H1 (cell line): ENCODE measurements around the gene SMIM31.

Experiments used
- EP300 ChIP-seq, 2 experiments: IDR thresholded peaks; 1 replicate in 1 of 2; 2 replicates in 1 of 2; pipeline ENCODE4 v1.6.1; 2011 to 2012; ENCODE audit warnings: low read depth in 2 of 2, low read length in 2 of 2, mild to moderate bottlenecking in 2 of 2, borderline replicate concordance in 1 of 2, inconsistent platforms in 1 of 2, moderate library complexity in 1 of 2
- POLR2AphosphoS5 ChIP-seq: IDR thresholded peaks from 2 replicates; pipeline ENCODE4 v1.6.1; 2011; ENCODE audit warnings: low read depth, low read length

DNA sequence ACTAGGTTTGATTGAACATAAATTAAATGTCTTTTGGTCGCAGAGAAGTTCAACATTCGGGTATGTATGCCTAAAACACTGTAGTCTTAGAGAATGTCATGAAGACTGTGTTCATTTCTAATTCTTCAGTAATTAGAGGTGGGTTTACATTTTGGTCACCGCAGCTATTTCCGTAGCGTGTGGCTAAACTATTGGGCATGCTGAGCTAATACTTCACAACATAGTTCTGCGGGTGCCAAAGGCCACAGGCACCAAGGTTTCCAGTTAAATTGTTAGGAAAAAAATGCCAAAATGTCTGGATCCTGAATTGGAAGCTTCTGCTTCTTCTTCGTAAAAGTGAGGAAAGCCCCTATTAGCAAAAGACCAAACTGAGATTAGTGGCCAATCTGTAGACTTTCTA, 25.1 kb downstream of the SMIM31 start:
- no peak for TF ChIP-seq POLR2AphosphoS5
- TF ChIP-seq EP300 (IDR thresholded peaks at IDR 0.05; ENCODE audit: borderline replicate concordance in 1 of 2, low read depth in 2 of 2, low read length in 2 of 2), result no peak
